K562 (cell line): ENCODE data around the gene SDCCAG8. TPM values are rescaled to one million over a fixed set of nuclear protein-coding genes. Genes with fewer than 3 reads are reported as not detected.

ENCODE experiments used
- ATAC-seq: fragments of 200-7000 bp; cut with Tn5 transposase; 3 replicates; pipeline ENCODE4 v1.9.1; 2020; ENCODE audit warnings: moderate library complexity
- BruUV-seq: library from RNA; stranded (reverse); fragments of 400-500 nt; replicated peaks from 2 replicates; lab custom pipeline; 2021; lab: Mats Ljungman, UMichigan
- CTCF ChIA-PET: fragments of 300-600 bp; formaldehyde crosslinking; extraction: SDS; loops from one replicate; lab custom pipeline; 2021; ENCODE audit warnings: low intra/inter-chr PET ratio; lab: Yijun Ruan, JAX
- POLR2A ChIA-PET: fragments of 300-600, 350-650 bp; sonication (Branson Sonifier 250); formaldehyde crosslinking; extraction: SDS; loops from one replicate; lab custom pipeline; 2021; ENCODE audit warnings: antibody characterized with exemption, inconsistent platforms; lab: Yijun Ruan, JAX
- DNase-seq, 4 experiments: peaks; one replicate each; pipeline versions ENCODE4 v3.0.0 to v3.0.0-alpha.2; 2011 to 2018; ENCODE audit warnings: low spot score in 3 of 4, mixed read lengths in 3 of 4; ENCODE audit errors: extremely low read depth in 1 of 4
- FAIRE-seq: peaks from 2 replicates; lab custom pipeline; 2011; peaks lifted over from hg19 to GRCh38; lab: Jason Lieb, UNC
- H2AFZ ChIP-seq: 2 replicates; pipeline ENCODE4 v1.6.0; 2011; ENCODE audit warnings: low read depth, low read length, control low read depth, inconsistent platforms
- H3K27ac ChIP-seq: fragments of 200-600 bp; 3 replicates; pipeline ENCODE4 v1.8.0; 2011; ENCODE audit warnings: low read depth, mild to moderate bottlenecking, control low read depth, inconsistent platforms, low read length, moderate library complexity, mixed read lengths; ENCODE audit errors: extremely low read depth
- H3K27me3 ChIP-seq, 2 experiments: fragments of 300-600 bp in 1 of 2; 2 replicates in 1 of 2; 3 replicates in 1 of 2; pipeline versions ENCODE4 v1.6.0 to v1.8.0; 2011; ENCODE audit warnings: inconsistent platforms in 2 of 2, low read length in 2 of 2, mild to moderate bottlenecking in 1 of 2, mixed read lengths in 1 of 2, moderate library complexity in 1 of 2; ENCODE audit not compliant: control insufficient read depth in 2 of 2, insufficient read depth in 2 of 2
- H3K36me3 ChIP-seq: fragments of 300-600 bp; 3 replicates; pipeline ENCODE4 v1.8.0; 2011; ENCODE audit warnings: mild to moderate bottlenecking, low read length, inconsistent platforms; ENCODE audit not compliant: control insufficient read depth, insufficient read depth
- H3K4me1 ChIP-seq, 2 experiments: fragments of 200-600 bp in 1 of 2; replicated peaks in 1 of 2; 2 replicates in 1 of 2; 3 replicates in 1 of 2; pipeline versions ENCODE4 v1.5.1 to v1.8.0; 2011; ENCODE audit warnings: inconsistent platforms in 2 of 2, low read length in 2 of 2, mild to moderate bottlenecking in 1 of 2, mixed read lengths in 1 of 2, moderate library complexity in 1 of 2; ENCODE audit not compliant: control insufficient read depth in 2 of 2, insufficient read depth in 2 of 2
- H3K4me2 ChIP-seq: 2 replicates; pipeline ENCODE4 v1.6.1; 2011; ENCODE audit warnings: low read length, control low read depth, inconsistent platforms, mixed read lengths; ENCODE audit not compliant: insufficient read depth
- H3K4me3 ChIP-seq: fragments of 200-600 bp; sonication (generic), shearing (Covaris generic); 2 replicates; pipeline ENCODE4 v1.5.1; 2016; ENCODE audit warnings: control low read depth, inconsistent platforms
- H3K79me2 ChIP-seq: fragments of 200-600 bp; 3 replicates; pipeline ENCODE4 v1.8.0; 2011; ENCODE audit warnings: low read length, inconsistent platforms; ENCODE audit not compliant: control insufficient read depth, insufficient read depth
- H3K9ac ChIP-seq, 2 experiments: 2 replicates each; pipeline versions ENCODE4 v1.6.0 to v1.6.1; 2011; ENCODE audit warnings: low read depth in 2 of 2, low read length in 2 of 2, control low read depth in 1 of 2, inconsistent platforms in 1 of 2, mild to moderate bottlenecking in 1 of 2, mixed read lengths in 1 of 2; ENCODE audit not compliant: insufficient read depth in 1 of 2
- H3K9me1 ChIP-seq: one replicate; pipeline ENCODE4 v1.6.0; 2011; ENCODE audit warnings: inconsistent platforms, mild to moderate bottlenecking, low read length, moderate library complexity; ENCODE audit not compliant: control insufficient read depth, insufficient read depth
- H3K9me3 ChIP-seq: replicated peaks from 2 replicates; pipeline ENCODE4 v1.5.1; 2011; ENCODE audit warnings: low read depth, low read length, inconsistent platforms; ENCODE audit not compliant: control insufficient read depth, insufficient read depth
- H4K20me1 ChIP-seq: replicated peaks from 2 replicates; pipeline ENCODE4 v1.6.1; 2011; ENCODE audit warnings: low read length, inconsistent platforms, mixed read lengths; ENCODE audit not compliant: control insufficient read depth, insufficient read depth
- DDX20 ChIP-seq: fragments of 450-650 bp; IDR thresholded peaks from 2 replicates; pipeline ENCODE4 v1.6.1; 2016; ENCODE audit warnings: missing genetic modification characterization, low read depth, mild to moderate bottlenecking, missing compliant biosample characterization, moderate library complexity
- E2F1 ChIP-seq: sonication (generic); formaldehyde crosslinking; IDR thresholded peaks from 2 replicates; pipeline ENCODE4 v1.8.1; 2023; ENCODE audit warnings: mild to moderate bottlenecking, missing genetic modification reagents, moderate library complexity
- L3MBTL2 ChIP-seq: fragments of 450-650 bp; IDR thresholded peaks from 2 replicates; pipeline ENCODE4 v1.6.1; 2016; ENCODE audit warnings: mild to moderate bottlenecking, moderate library complexity
- LARP7 ChIP-seq: fragments of 450-650 bp; IDR thresholded peaks from 2 replicates; pipeline ENCODE4 v1.6.1; 2016
- NRF1 ChIP-seq, 2 experiments: fragments of 450-650 bp; IDR thresholded peaks in 1 of 2; conservative IDR thresholded peaks in 1 of 2; 2 replicates each; pipeline ENCODE4 v1.6.1; 2014; ENCODE audit warnings: mild to moderate bottlenecking in 2 of 2
- SIRT6 ChIP-seq: IDR thresholded peaks from one replicate; pipeline ENCODE4 v1.6.1; 2012; ENCODE audit warnings: low read depth, mild to moderate bottlenecking, control low read depth, inconsistent platforms, low read length, moderate library complexity
- SPI1 ChIP-seq: IDR thresholded peaks from 2 replicates; pipeline ENCODE4 v1.6.1; 2011; ENCODE audit warnings: low read depth, low read length, control low read depth, borderline replicate concordance
- TCF7 ChIP-seq: sonication (generic); IDR thresholded peaks from 2 replicates; pipeline ENCODE4 v1.6.1; 2016; ENCODE audit warnings: antibody characterized with exemption, borderline replicate concordance
- ZBTB9 ChIP-seq: fragments of 450-650 bp; formaldehyde crosslinking; IDR thresholded peaks from 2 replicates; pipeline ENCODE4 v1.4.0; 2020; ENCODE audit warnings: mild to moderate bottlenecking, moderate library complexity
- ZNF3 ChIP-seq: fragments of 250-450 bp; sonication (Bioruptor Pico); IDR thresholded peaks from 2 replicates; pipeline ENCODE4 v1.5.0; 2021; ENCODE audit warnings: mild to moderate bottlenecking, moderate library complexity
- ZNF408 ChIP-seq: fragments of 250-450 bp; sonication (Bioruptor Pico); IDR thresholded peaks from 2 replicates; pipeline ENCODE4 v1.4.0; 2020; ENCODE audit warnings: low read depth, mild to moderate bottlenecking, moderate library complexity
- WGBS: fragments of 100-300 bp; shearing (Covaris generic); methylation state at CpG from one replicate; pipeline ENCODE4 v1.1.6; 2016; ENCODE audit warnings: low coverage, mixed read lengths; ENCODE audit not compliant: insufficient coverage; ENCODE audit errors: missing lambda C conversion rate; 5-methylcytosine and 5-hydroxymethylcytosine counted together
- in situ Hi-C: fragments of 300-500 bp; cut with MboI; formaldehyde crosslinking; loops from 4 replicates; pipeline ENCODE4 v1.15.0; 2018; ENCODE audit warnings: inconsistent platforms, mixed read lengths
- intact Hi-C: fragments of 100-400 bp; cut with micrococcal nuclease; formaldehyde crosslinking; loops from 2 replicates; pipeline ENCODE4 v1.14.2; 2022
- polyA plus RNA-seq, 8 experiments: library from polyadenylated mRNA; depleted of rRNA in 4 of 8; stranded (reverse) in 5 of 8; unstranded in 3 of 8; fragments of >200 nt; fragmentation: Nextera tagmentation in 2 of 8; fragmentation: Illumina TruSeq in 1 of 8; extraction: Ambion mirVana in 2 of 8; extraction: Trizol in 1 of 8; gene quantifications; 2 replicates each; pipeline versions ENCODE4 v1.2.1 to v1.2.3, GENCODE V29; 2011 to 2014; ENCODE audit warnings: inconsistent platforms in 1 of 8, missing spikeins in 1 of 8
- total RNA-seq, 7 experiments: library from RNA; depleted of rRNA in 6 of 7; stranded (reverse); fragments of >200 nt in 6 of 7; fragmentation: Illumina TruSeq in 2 of 7; extraction: Trizol in 2 of 7; gene quantifications; 2 replicates each; pipeline versions ENCODE4 v1.2.1 to v1.2.3, GENCODE V29; 2011 to 2021; ENCODE audit warnings: low replicate concordance in 1 of 7

SDCCAG8 gene
- total and polyA plus RNA-seq, 9 of the 15 experiments (the other 6 are each of a cell fraction or from before 2014, with no cell fraction given): 17.9 to 36.7 (median 25.4) TPM

GRCh38 chr1:243487649-243488227, 231.9 kb downstream of the SDCCAG8 start:
- intact Hi-C loops (no loop called here), in situ Hi-C loops (loop anchor here (25.0 kb wide), 1 partner anchor 775 kb away; no protein-coding TSS in a partner anchor)
- DNase-seq: peak; percentile 60 to 93 (median 88)
- ATAC-seq: peak; percentile 88
- Histone ChIP-seq H3K9me3 (no peaks in the 10 kb centered on the region), H4K20me1 (0 out of 2 replicates have a peak, but pooled peaks cover 3% of the 10 kb centered on the region), H3K36me3 (no peaks in the 10 kb centered on the region), H3K4me2 (peak overlapping the region; percentile 34), H3K79me2 (no peaks in the 10 kb centered on the region), H3K27me3 (0 out of 5 replicates have a peak, but pooled peaks cover 0 to 4% of the 10 kb centered on the region in 2 experiments), H3K4me1 (peaks cover 0 to 21% of the 10 kb centered on the region in 2 experiments; a peak in 1 of 5 replicates), H3K4me3 (no peak overlapping the region), H2AFZ (peak overlapping the region; percentile 40; the same call in 1 of the 2 replicates), H3K9ac (no peak overlapping the region; a peak in 1 of 4 replicates), H3K9me1 (no peaks in the 10 kb centered on the region), H3K27ac (no peak overlapping the region)
- peak; percentile 87 to 89 for TF ChIP-seq NRF1 (conservative IDR thresholded peaks at IDR 0.05 in 1 of 2, IDR thresholded peaks at IDR 0.05 in 1 of 2)
- no peak for TF ChIP-seq TCF7
- no peak for TF ChIP-seq LARP7
- FAIRE-seq: no peak
- no TSS peak for BruUV-seq
- CTCF ChIA-PET: no interaction called here
- POLR2A ChIA-PET: no interaction called here
- 65% methylated on average over 29 of the region's 40 CpGs for WGBS

- ATAC-seq: no peak
- Histone ChIP-seq H3K79me2 (no peaks in the 10 kb centered on the region), H4K20me1 (0 out of 2 replicates have a peak, but pooled peaks cover 3% of the 10 kb centered on the region), H3K9ac (no peak overlapping the region), H3K4me1 (peaks cover 0 to 14% of the 10 kb centered on the region in 2 experiments; a peak in 1 of 5 replicates), H3K9me1 (no peaks in the 10 kb centered on the region), H3K9me3 (no peaks in the 10 kb centered on the region), H3K27ac (no peak overlapping the region), H3K4me3 (no peak overlapping the region), H3K27me3 (0 out of 5 replicates have a peak, but pooled peaks cover 0 to 4% of the 10 kb centered on the region in 2 experiments), H3K4me2 (no peak overlapping the region), H3K36me3 (no peaks in the 10 kb centered on the region), H2AFZ (no peak overlapping the region)
- DNase-seq: no peak
- no TSS peak for BruUV-seq
- ChIA-PET POLR2A (interaction anchor here (0.6 kb wide), 1 partner anchor 123 kb away, joined by 3 read pairs; no protein-coding TSS in a partner anchor), CTCF (no interaction called here)
- WGBS: 66% methylated on average over 20 of the region's 20 CpGs
- no peak for FAIRE-seq
- intact Hi-C loops (no loop called here), in situ Hi-C loops (loop anchor here (25.0 kb wide), 1 partner anchor 774 kb away; no protein-coding TSS in a partner anchor)
- TF ChIP-seq ZNF3 (no peak), L3MBTL2 (no peak), SIRT6 (no peak), SPI1 (no peak), DDX20 (tag) (no peak), ZNF408 (CRISPR knock-in tag) (no peak), ZBTB9 (CRISPR knock-in tag) (no peak), E2F1 (CRISPR knock-in tag) (no peak)
These were observed 232.8 kb downstream of the SDCCAG8 start for GRCh38 chr1:243488459-243489157.
